ENCODE results near the gene MAP3K10.

DNA sequence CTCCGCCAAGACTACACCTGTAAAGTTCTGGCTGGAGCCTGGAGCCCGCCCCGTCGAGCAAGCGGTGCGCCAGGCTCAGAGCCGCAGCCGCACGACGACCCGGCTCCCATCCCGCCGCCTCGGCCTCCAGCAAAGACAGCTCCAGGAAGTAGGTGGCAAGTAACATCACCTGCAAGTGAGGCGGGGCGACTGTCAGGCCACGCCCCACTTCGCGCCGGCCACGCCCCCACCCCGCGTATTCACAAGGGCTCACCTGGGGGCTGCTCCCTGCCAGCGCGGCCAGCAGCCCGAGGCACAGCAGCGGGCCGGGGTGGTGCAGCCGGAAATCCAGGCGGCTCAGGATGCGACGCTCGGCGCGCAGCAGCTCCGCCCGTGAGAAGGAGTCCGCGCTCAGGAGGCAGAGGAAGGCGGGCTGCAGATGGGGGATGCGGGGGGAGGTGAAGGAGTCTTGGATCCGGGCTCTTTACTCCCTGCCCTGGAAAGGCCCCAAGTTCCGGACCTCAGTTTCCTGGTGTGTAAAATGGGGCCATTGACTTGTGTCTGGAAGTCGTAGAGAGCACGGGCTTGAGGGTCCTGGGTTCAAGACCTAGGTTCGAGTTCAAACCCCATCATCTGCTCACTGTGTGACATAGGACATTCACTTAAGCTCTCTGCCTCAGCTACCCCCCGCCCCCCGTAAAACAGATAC is 32.1 kb downstream of the MAP3K10 start:
- TF ChIP-seq, protein P1, sequence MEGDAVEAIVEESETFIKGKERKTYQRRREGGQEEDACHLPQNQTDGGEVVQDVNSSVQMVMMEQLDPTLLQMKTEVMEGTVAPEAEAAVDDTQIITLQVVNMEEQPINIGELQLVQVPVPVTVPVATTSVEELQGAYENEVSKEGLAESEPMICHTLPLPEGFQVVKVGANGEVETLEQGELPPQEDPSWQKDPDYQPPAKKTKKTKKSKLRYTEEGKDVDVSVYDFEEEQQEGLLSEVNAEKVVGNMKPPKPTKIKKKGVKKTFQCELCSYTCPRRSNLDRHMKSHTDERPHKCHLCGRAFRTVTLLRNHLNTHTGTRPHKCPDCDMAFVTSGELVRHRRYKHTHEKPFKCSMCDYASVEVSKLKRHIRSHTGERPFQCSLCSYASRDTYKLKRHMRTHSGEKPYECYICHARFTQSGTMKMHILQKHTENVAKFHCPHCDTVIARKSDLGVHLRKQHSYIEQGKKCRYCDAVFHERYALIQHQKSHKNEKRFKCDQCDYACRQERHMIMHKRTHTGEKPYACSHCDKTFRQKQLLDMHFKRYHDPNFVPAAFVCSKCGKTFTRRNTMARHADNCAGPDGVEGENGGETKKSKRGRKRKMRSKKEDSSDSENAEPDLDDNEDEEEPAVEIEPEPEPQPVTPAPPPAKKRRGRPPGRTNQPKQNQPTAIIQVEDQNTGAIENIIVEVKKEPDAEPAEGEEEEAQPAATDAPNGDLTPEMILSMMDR (IDR thresholded peaks at IDR 0.05; ENCODE audit: poor library complexity, severe bottlenecking): no peak
- TF ChIP-seq RAD21 (conservative IDR thresholded peaks at IDR 0.05) (no peak), MXI1 (conservative IDR thresholded peaks at IDR 0.05; ENCODE audit: poor library complexity, severe bottlenecking) (no peak), EZH2 (IDR thresholded peaks at IDR 0.05; ENCODE audit: borderline replicate concordance, insufficient read depth, low read length, poor library complexity, severe bottlenecking) (no peak), POLR2AphosphoS5 (IDR thresholded peaks at IDR 0.05) (no peak), EP300 (conservative IDR thresholded peaks at IDR 0.05; ENCODE audit: poor library complexity, severe bottlenecking) (no peak), TAF1 (IDR thresholded peaks at IDR 0.05; ENCODE audit: low read depth) (no peak), SMC3 (conservative IDR thresholded peaks at IDR 0.05; ENCODE audit: poor library complexity) (no peak)
- TF ChIP-seq, protein P2, sequence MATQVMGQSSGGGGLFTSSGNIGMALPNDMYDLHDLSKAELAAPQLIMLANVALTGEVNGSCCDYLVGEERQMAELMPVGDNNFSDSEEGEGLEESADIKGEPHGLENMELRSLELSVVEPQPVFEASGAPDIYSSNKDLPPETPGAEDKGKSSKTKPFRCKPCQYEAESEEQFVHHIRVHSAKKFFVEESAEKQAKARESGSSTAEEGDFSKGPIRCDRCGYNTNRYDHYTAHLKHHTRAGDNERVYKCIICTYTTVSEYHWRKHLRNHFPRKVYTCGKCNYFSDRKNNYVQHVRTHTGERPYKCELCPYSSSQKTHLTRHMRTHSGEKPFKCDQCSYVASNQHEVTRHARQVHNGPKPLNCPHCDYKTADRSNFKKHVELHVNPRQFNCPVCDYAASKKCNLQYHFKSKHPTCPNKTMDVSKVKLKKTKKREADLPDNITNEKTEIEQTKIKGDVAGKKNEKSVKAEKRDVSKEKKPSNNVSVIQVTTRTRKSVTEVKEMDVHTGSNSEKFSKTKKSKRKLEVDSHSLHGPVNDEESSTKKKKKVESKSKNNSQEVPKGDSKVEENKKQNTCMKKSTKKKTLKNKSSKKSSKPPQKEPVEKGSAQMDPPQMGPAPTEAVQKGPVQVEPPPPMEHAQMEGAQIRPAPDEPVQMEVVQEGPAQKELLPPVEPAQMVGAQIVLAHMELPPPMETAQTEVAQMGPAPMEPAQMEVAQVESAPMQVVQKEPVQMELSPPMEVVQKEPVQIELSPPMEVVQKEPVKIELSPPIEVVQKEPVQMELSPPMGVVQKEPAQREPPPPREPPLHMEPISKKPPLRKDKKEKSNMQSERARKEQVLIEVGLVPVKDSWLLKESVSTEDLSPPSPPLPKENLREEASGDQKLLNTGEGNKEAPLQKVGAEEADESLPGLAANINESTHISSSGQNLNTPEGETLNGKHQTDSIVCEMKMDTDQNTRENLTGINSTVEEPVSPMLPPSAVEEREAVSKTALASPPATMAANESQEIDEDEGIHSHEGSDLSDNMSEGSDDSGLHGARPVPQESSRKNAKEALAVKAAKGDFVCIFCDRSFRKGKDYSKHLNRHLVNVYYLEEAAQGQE (IDR thresholded peaks at IDR 0.05; ENCODE audit: borderline replicate concordance): no peak

Data from neural cell (in vitro differentiated cells).